Parathyroid adenoma (tissue), 2 donors: ENCODE measurements around the gene CADPS.

Experiments
- H2AFZ ChIP-seq: fragments of 300-600 bp; sonication (generic); one replicate; pipeline ENCODE4 v1.7.0; 2017; ENCODE audit warnings: antibody characterized with exemption, mild to moderate bottlenecking
- H3K27ac ChIP-seq: fragments of 300-600 bp; sonication (generic); one replicate; pipeline ENCODE4 v1.7.0; 2017
- H3K27me3 ChIP-seq: fragments of 300-600 bp; sonication (generic); one replicate; pipeline ENCODE4 v1.7.0; 2017; ENCODE audit warnings: low read length; ENCODE audit not compliant: control insufficient read depth, insufficient read depth
- H3K36me3 ChIP-seq: fragments of 300-600 bp; sonication (generic); one replicate; pipeline ENCODE4 v1.7.0; 2017; ENCODE audit warnings: low read length; ENCODE audit not compliant: control insufficient read depth, insufficient read depth
- H3K4me1 ChIP-seq: fragments of 300-600 bp; sonication (generic); one replicate; pipeline ENCODE4 v1.7.0; 2017; ENCODE audit warnings: control low read depth
- H3K4me2 ChIP-seq: fragments of 300-600 bp; sonication (generic); one replicate; pipeline ENCODE4 v1.7.0; 2017; ENCODE audit warnings: low read length
- H3K4me3 ChIP-seq: fragments of 300-600 bp; sonication (generic); one replicate; pipeline ENCODE4 v1.7.0; 2017; ENCODE audit warnings: low read depth, low read length
- H3K79me2 ChIP-seq: fragments of 300-600 bp; sonication (generic); one replicate; pipeline ENCODE4 v1.7.0; 2017; ENCODE audit warnings: control low read depth
- H3K9ac ChIP-seq: fragments of 300-600 bp; sonication (generic); one replicate; pipeline ENCODE4 v1.7.0; 2017; ENCODE audit warnings: mild to moderate bottlenecking
- H3K9me3 ChIP-seq: fragments of 300-600 bp; sonication (generic); one replicate; pipeline ENCODE4 v1.7.0; 2017; ENCODE audit warnings: low read length; ENCODE audit not compliant: control insufficient read depth
- TF ChIP-seq, protein P1 (sequence below): fragments of 300-600 bp; sonication (generic); IDR thresholded peaks from one replicate; pipeline ENCODE4 v1.7.0; 2017; ENCODE audit warnings: antibody characterized with exemption, mild to moderate bottlenecking
- donor health status: primary hyperparathyroidism.

Gene CADPS

GRCh38 chr3:62592408-62592807, 282.8 kb downstream of the CADPS start:
- Histone ChIP-seq H3K4me1 (no peaks in the 10 kb centered on the region), H3K36me3 (no peaks in the 10 kb centered on the region), H3K4me2 (no peak overlapping the region), H3K4me3 (no peak overlapping the region), H3K9me3 (no peaks in the 10 kb centered on the region), H3K79me2 (no peaks in the 10 kb centered on the region), H3K27me3 (no peaks in the 10 kb centered on the region), H3K9ac (no peak overlapping the region), H3K27ac (no peak overlapping the region), H2AFZ (no peak overlapping the region)
- TF ChIP-seq, protein P1, sequence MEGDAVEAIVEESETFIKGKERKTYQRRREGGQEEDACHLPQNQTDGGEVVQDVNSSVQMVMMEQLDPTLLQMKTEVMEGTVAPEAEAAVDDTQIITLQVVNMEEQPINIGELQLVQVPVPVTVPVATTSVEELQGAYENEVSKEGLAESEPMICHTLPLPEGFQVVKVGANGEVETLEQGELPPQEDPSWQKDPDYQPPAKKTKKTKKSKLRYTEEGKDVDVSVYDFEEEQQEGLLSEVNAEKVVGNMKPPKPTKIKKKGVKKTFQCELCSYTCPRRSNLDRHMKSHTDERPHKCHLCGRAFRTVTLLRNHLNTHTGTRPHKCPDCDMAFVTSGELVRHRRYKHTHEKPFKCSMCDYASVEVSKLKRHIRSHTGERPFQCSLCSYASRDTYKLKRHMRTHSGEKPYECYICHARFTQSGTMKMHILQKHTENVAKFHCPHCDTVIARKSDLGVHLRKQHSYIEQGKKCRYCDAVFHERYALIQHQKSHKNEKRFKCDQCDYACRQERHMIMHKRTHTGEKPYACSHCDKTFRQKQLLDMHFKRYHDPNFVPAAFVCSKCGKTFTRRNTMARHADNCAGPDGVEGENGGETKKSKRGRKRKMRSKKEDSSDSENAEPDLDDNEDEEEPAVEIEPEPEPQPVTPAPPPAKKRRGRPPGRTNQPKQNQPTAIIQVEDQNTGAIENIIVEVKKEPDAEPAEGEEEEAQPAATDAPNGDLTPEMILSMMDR, result no peak

- H3K36me3 ChIP-seq, result no peaks in the 10 kb centered on the region
- TF ChIP-seq, protein P1, result no peak
- H3K4me1 ChIP-seq, result no peaks in the 10 kb centered on the region
- H2AFZ ChIP-seq, result no peak overlapping the region
- H3K9ac ChIP-seq, result no peak overlapping the region
- no peak overlapping the region for H3K4me3 ChIP-seq
- H3K79me2 ChIP-seq, result no peaks in the 10 kb centered on the region
- no peaks in the 10 kb centered on the region for H3K9me3 ChIP-seq
- no peak overlapping the region for H3K27ac ChIP-seq
- H3K27me3 ChIP-seq, result no peaks in the 10 kb centered on the region
- H3K4me2 ChIP-seq, result no peak overlapping the region
These were observed 286.1 kb downstream of the CADPS start for GRCh38 chr3:62589078-62589477.

GRCh38 chr3:62587579-62588031, 287.6 kb downstream of the CADPS start:
- no peak overlapping the region for H3K27ac ChIP-seq
- no peak overlapping the region for H2AFZ ChIP-seq

GRCh38 chr3:62587169-62587568, 288.0 kb downstream of the CADPS start:
- Histone ChIP-seq H3K4me3 (no peak overlapping the region), H3K27ac (no peak overlapping the region), H2AFZ (no peak overlapping the region), H3K9ac (no peak overlapping the region), H3K4me1 (no peaks in the 10 kb centered on the region), H3K9me3 (no peaks in the 10 kb centered on the region), H3K4me2 (no peak overlapping the region), H3K36me3 (no peaks in the 10 kb centered on the region), H3K27me3 (no peaks in the 10 kb centered on the region), H3K79me2 (no peaks in the 10 kb centered on the region)
- TF ChIP-seq, protein P1, result no peak

More at GRCh38 chr3:62587579-62588031, 287.6 kb downstream of the CADPS start:
- Histone ChIP-seq H3K36me3 (no peaks in the 10 kb centered on the region), H3K79me2 (no peaks in the 10 kb centered on the region), H3K9me3 (no peaks in the 10 kb centered on the region), H3K27me3 (no peaks in the 10 kb centered on the region), H3K9ac (no peak overlapping the region), H3K4me1 (no peaks in the 10 kb centered on the region), H3K4me2 (no peak overlapping the region), H3K4me3 (no peak overlapping the region)
- TF ChIP-seq, protein P1, result no peak

DNA sequence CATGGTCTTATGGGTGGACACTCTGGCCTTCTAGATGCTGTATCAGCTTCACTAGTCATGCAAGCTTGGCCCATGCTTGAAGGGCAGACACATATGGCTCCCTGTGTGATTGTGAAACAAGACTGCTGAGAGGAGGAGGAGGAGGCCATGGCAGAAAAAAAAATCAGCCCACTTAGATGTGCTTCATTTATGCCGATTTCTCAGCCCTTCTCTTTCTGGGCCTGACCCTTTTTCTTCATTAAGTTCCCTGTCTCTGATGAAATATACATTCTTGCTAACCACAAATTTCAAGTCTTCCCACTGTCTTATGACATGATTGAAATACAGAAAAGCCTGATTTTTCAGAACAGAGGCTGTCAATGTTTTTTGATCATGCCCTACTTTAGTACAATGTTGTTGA, 288.9 kb downstream of the CADPS start:
- Histone ChIP-seq H3K4me2 (no peak overlapping the region), H3K79me2 (no peaks in the 10 kb centered on the region), H3K9ac (no peak overlapping the region), H3K27me3 (no peaks in the 10 kb centered on the region), H2AFZ (no peak overlapping the region), H3K36me3 (no peaks in the 10 kb centered on the region), H3K27ac (no peak overlapping the region), H3K4me1 (no peaks in the 10 kb centered on the region), H3K4me3 (no peak overlapping the region), H3K9me3 (no peaks in the 10 kb centered on the region)
- TF ChIP-seq, protein P1, result no peak
